ENCODE data around the gene ADAM8. TPM values are rescaled to one million over a fixed set of nuclear protein-coding genes. Genes with fewer than 3 reads are reported as not detected.

ADAM8 gene
- total and polyA plus RNA-seq, 8 donors = 2.0 to 9.8 (median 6.2) TPM

DNA sequence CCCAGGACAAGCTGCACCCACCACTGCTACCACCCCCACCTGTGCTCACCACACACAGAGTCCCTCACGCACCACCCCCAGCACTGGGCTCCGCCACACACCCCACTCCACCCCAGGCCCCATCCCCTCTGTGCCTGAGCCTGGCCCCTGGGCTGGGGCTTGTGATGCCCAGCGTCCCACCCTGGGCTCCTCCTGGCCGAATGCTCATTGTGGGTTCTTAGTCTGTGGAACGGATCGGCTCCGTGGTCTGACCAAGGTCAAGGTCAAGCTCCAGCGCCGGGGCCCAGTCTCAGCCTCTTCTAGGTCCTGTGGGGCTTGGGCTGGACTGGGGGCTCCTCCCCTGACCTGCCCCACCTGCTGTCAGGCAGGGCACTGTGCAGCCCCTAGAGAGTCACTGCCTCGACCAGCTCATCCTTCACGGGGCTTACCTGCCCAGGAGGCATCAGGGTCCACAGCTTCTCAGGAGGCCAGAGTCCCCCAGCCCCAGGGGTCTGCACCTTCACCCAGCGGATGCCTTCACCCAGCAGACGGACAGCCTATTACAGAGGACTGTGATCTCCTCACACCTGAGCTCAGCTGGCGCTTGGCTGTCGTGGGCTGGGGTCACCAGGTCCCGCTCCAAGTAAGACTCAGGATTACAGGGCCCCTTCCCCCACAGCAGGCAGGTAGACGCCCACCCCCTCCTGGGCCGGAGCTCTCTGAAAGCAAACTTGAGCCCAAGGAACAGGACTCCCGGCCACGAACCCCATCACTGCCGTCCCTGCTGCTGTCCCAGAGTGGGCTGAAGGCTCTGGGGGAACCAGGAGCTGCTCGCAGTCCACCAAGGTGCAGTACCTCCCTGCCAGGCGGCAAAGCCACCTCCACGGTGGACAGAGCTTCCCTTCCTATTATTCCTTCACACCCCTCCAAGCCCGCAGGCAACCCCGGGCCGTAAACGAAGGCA is 61.9 kb downstream of the ADAM8 start:
- peak in 2 of 6 donors; percentile 6 to 49 for DNase-seq
- FAIRE-seq = no peak
- Histone ChIP-seq H3K4me3 (no peak overlapping the region), H3K27me3 (no peaks in the 10 kb centered on the region), H3K36me3 (no peaks in the 10 kb centered on the region), H3K9me3 (no peaks in the 10 kb centered on the region), H3K4me1 (no peaks in the 10 kb centered on the region), H3K27ac (no peak overlapping the region)
- TF ChIP-seq, protein P1, sequence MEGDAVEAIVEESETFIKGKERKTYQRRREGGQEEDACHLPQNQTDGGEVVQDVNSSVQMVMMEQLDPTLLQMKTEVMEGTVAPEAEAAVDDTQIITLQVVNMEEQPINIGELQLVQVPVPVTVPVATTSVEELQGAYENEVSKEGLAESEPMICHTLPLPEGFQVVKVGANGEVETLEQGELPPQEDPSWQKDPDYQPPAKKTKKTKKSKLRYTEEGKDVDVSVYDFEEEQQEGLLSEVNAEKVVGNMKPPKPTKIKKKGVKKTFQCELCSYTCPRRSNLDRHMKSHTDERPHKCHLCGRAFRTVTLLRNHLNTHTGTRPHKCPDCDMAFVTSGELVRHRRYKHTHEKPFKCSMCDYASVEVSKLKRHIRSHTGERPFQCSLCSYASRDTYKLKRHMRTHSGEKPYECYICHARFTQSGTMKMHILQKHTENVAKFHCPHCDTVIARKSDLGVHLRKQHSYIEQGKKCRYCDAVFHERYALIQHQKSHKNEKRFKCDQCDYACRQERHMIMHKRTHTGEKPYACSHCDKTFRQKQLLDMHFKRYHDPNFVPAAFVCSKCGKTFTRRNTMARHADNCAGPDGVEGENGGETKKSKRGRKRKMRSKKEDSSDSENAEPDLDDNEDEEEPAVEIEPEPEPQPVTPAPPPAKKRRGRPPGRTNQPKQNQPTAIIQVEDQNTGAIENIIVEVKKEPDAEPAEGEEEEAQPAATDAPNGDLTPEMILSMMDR (IDR thresholded peaks at IDR 0.05) = no peak
- 46 to 55% methylated on average over 27 to 28 of the region's 28 CpGs for WGBS, 2 donors
- intact Hi-C loops (cut with DNase I) = no loop called here
- ATAC-seq = no peak

DNA sequence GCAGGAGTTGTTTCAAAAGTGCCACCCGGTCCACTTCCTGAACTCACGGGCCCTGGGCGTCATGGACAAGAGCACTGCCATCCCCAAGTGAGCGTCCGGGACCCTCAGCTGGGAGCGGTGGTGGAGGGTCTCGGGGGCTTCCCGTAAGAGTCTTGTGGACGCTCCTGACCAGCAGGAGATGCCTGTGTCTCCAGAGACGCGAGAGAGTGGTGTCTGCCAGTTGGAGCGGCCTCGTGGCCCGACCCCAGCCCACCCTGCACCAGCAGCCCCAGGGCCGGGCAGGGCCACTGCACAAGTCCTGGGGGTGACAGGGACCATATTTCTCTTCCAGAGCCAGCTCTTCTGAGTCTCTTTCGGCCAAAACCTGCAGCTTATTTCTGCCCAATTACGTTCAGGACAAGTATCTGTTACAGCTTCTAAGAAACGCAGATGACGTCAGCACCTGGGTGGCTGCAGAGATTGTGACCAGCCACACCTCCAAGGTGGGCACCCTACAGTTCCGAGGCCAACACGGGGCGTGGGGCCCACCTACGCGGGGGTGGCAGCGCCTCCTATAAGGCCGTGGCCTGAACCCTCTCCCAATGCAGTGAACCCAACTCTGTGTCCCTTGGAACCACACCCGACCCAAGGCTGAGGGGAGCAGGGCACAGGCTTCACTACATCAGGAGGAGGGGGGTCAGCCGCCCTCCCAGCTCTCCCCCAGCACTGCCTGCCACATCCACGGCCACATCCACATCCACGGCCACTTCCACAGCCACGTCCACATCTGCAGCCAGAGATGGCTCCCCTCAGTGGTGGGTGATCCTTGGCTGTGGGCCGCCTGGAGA is 62.8 kb downstream of the ADAM8 start:
- intact Hi-C loops (cut with DNase I) = no loop called here
- FAIRE-seq = no peak
- TF ChIP-seq, protein P1 (IDR thresholded peaks at IDR 0.05) = no peak
- no peaks in the 10 kb centered on the region for H3K9me3 ChIP-seq
- ATAC-seq = no peak
- H3K36me3 ChIP-seq = no peaks in the 10 kb centered on the region
- H3K4me1 ChIP-seq = no peaks in the 10 kb centered on the region
- no peak overlapping the region for H3K4me3 ChIP-seq
- H3K27ac ChIP-seq = no peak overlapping the region
- H3K27me3 ChIP-seq = no peaks in the 10 kb centered on the region
- 50 to 63% methylated on average over 30 to 32 of the region's 32 CpGs for WGBS, 2 donors
- peak in 2 of 6 donors; percentile 20 to 41 for DNase-seq

DNA sequence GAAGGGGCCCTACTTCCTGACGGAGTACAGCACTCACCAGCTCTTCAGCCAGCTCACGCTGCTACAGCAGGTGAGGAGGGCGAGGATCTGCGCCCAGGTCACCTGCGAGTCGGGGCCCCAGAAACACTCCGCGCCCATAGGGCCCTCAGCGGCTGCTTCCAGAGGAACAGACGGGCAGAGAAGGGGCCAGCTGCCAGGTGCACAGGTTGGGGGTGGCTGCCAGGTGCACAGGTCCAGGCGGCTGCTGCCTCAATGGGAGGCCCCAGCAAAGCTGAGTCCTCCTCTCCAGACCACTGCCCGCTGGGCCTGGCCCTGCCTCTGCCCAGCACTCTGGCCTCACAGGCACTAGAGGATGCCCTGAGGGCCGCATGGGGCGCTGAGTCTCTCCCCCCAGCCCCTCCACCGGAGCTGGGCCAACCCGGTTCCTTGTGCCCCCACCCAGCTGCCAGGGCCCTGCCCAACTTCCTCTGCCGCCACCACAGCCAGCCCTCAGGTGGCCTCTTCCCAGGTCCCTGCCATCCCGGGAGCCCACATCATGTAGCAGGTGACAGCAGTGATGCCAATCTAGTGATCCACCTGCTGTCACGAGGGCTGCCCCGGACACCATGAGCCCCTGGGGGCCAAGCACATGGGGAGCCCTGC is 63.7 kb downstream of the ADAM8 start:
- Histone ChIP-seq H3K27me3 (no peaks in the 10 kb centered on the region), H3K4me3 (no peak overlapping the region), H3K27ac (no peak overlapping the region), H3K4me1 (no peaks in the 10 kb centered on the region), H3K36me3 (no peaks in the 10 kb centered on the region), H3K9me3 (no peaks in the 10 kb centered on the region)
- FAIRE-seq = no peak
- WGBS, 2 donors = 61 to 77% methylated on average over 19 to 20 of the region's 20 CpGs
- DNase-seq = peak in 2 of 6 donors; percentile 12 to 53
- TF ChIP-seq, protein P1 (IDR thresholded peaks at IDR 0.05) = no peak
- no peak for ATAC-seq
- intact Hi-C loops (cut with DNase I) = no loop called here

Small RNAs within 50 kb of the gene (microRNA-seq; reads per million reads assigned to microRNA genes)
- 0.59 to 3.1 reads per million in 2 donors for gene MIR202

Other genes with a start within 250 kb of the ADAM8 start
- gene ADGRA1, start 188.9 kb downstream of the ADAM8 start, total RNA-seq = under 1 TPM in 5 of 6 donors, not detected in 1; 0.03 to 0.12 (median 0.09) TPM
- under 1 TPM; 0.15 to 0.85 TPM for gene ADGRA1, start 188.9 kb downstream of the ADAM8 start, polyA plus RNA-seq
- gene KNDC1, start 116.6 kb downstream of the ADAM8 start, total RNA-seq = under 1 TPM; 0.14 to 0.89 (median 0.61) TPM
- 1 to 10 TPM; 1.8 to 3.1 TPM for gene KNDC1, start 116.6 kb downstream of the ADAM8 start, polyA plus RNA-seq
- gene UTF1, start 46.7 kb downstream of the ADAM8 start, total RNA-seq = not detected
- gene UTF1, start 46.7 kb downstream of the ADAM8 start, polyA plus RNA-seq = not detected
- gene VENTX, start 39.0 kb downstream of the ADAM8 start, total RNA-seq = under 1 TPM; 0.09 to 0.62 (median 0.34) TPM
- 1 to 10 TPM in 1 of 2 donors, under 1 TPM in 1; 0.66 to 1.3 TPM for gene VENTX, start 39.0 kb downstream of the ADAM8 start, polyA plus RNA-seq
- gene TUBGCP2, start 32.0 kb upstream of the ADAM8 start, total RNA-seq = 10 to 100 TPM; 23.5 to 33.3 (median 28.9) TPM
- 100 to 1,000 TPM in 1 of 2 donors, 10 to 100 TPM in 1; 97.5 to 161 TPM for gene TUBGCP2, start 32.0 kb upstream of the ADAM8 start, polyA plus RNA-seq
- 10 to 100 TPM; 13.3 to 18.7 (median 16.3) TPM for gene ZNF511, start 32.0 kb upstream of the ADAM8 start, total RNA-seq
- 10 to 100 TPM; 28.1 to 40.3 TPM for gene ZNF511, start 32.0 kb upstream of the ADAM8 start, polyA plus RNA-seq
- 1 to 10 TPM in 4 of 6 donors, under 1 TPM in 2; 0.75 to 7.0 (median 2.3) TPM for gene CALY, start 60.0 kb upstream of the ADAM8 start, total RNA-seq
- 10 to 100 TPM in 1 of 2 donors, 1 to 10 TPM in 1; 3.7 to 17.8 TPM for gene CALY, start 60.0 kb upstream of the ADAM8 start, polyA plus RNA-seq
- gene PRAP1, start 70.5 kb upstream of the ADAM8 start, total RNA-seq = not detected
- not detected for gene PRAP1, start 70.5 kb upstream of the ADAM8 start, polyA plus RNA-seq
- gene FUOM, start 81.2 kb upstream of the ADAM8 start, total RNA-seq = 10 to 100 TPM in 2 of 6 donors, 1 to 10 TPM in 4; 6.3 to 19.2 (median 6.7) TPM
- 10 to 100 TPM; 18.0 to 18.6 TPM for gene FUOM, start 81.2 kb upstream of the ADAM8 start, polyA plus RNA-seq
- 10 to 100 TPM; 32.4 to 47.2 (median 36.1) TPM for gene ECHS1, start 96.5 kb upstream of the ADAM8 start, total RNA-seq
- gene ECHS1, start 96.5 kb upstream of the ADAM8 start, polyA plus RNA-seq = 10 to 100 TPM; 43.0 to 69.2 TPM
- 1 to 10 TPM; 2.8 to 4.9 (median 3.4) TPM for gene PAOX, start 102.4 kb upstream of the ADAM8 start, total RNA-seq
- gene PAOX, start 102.4 kb upstream of the ADAM8 start, polyA plus RNA-seq = 1 to 10 TPM; 6.4 to 9.9 TPM
- 10 to 100 TPM; 17.2 to 28.9 (median 21.3) TPM for gene MTG1, start 117.3 kb upstream of the ADAM8 start, total RNA-seq
- gene MTG1, start 117.3 kb upstream of the ADAM8 start, polyA plus RNA-seq = 10 to 100 TPM; 62.2 to 62.9 TPM
- gene SPRN, start 147.8 kb upstream of the ADAM8 start, total RNA-seq = under 1 TPM in 3 of 6 donors, not detected in 3; 0.03 to 0.09 (median 0.06) TPM
- under 1 TPM; 0.82 to 0.87 TPM for gene SPRN, start 147.8 kb upstream of the ADAM8 start, polyA plus RNA-seq
- gene SCART1, start 177.1 kb upstream of the ADAM8 start, total RNA-seq = 1 to 10 TPM in 5 of 6 donors, under 1 TPM in 1; 0.95 to 3.9 (median 2.6) TPM
- 1 to 10 TPM; 1.2 to 3.9 TPM for gene SCART1, start 177.1 kb upstream of the ADAM8 start, polyA plus RNA-seq

Measured in pancreas (tissue), 10 donors.